D721Med (cell line): ENCODE data around the gene SLC25A21.
"Not testable (repeated sequence)": the region's sequence is repeated elsewhere in the genome, so short reads cannot be mapped to it uniquely, and the experiment has no call there.

Experiments used
- DNase-seq: peaks from one replicate; pipeline ENCODE4 v3.0.0; 2011; ENCODE audit warnings: low spot score; ENCODE audit not compliant: insufficient read length
- FAIRE-seq: peaks from 2 replicates; lab custom pipeline; 2011; peaks lifted over from hg19 to GRCh38; lab: Jason Lieb, UNC
- TF ChIP-seq, protein P1 (sequence below): IDR thresholded peaks from 2 replicates; pipeline ENCODE4 v1.5.1; 2012; ENCODE audit warnings: mild to moderate bottlenecking, control low read depth; ENCODE audit not compliant: insufficient read depth; ENCODE audit errors: missing control alignments

Gene SLC25A21

DNA sequence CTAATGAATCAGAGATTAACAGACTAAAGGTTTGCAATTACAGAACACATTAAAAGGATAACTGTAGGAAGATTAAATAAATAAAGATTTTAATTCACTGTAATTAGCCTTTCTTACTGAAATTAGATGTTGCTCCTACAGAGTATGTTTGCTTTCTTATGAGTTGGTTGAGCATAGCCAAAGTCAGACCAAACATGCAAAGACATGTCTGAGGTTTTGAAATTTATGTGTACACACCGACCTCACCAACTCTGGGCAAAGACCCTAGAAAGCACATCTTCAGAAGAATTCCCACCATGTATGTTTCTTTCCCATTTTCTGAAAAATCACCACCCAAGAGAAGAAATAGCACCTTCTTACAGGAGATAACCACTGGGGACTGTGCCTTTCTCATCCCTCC, 351.5 kb downstream of the SLC25A21 start:
- DNase-seq = no peak
- TF ChIP-seq, protein P1, sequence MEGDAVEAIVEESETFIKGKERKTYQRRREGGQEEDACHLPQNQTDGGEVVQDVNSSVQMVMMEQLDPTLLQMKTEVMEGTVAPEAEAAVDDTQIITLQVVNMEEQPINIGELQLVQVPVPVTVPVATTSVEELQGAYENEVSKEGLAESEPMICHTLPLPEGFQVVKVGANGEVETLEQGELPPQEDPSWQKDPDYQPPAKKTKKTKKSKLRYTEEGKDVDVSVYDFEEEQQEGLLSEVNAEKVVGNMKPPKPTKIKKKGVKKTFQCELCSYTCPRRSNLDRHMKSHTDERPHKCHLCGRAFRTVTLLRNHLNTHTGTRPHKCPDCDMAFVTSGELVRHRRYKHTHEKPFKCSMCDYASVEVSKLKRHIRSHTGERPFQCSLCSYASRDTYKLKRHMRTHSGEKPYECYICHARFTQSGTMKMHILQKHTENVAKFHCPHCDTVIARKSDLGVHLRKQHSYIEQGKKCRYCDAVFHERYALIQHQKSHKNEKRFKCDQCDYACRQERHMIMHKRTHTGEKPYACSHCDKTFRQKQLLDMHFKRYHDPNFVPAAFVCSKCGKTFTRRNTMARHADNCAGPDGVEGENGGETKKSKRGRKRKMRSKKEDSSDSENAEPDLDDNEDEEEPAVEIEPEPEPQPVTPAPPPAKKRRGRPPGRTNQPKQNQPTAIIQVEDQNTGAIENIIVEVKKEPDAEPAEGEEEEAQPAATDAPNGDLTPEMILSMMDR = no peak
- no peak for FAIRE-seq

- no peak for FAIRE-seq
- DNase-seq = no peak
- TF ChIP-seq, protein P1 = no peak
Observed at GRCh38 chr14:36820111-36820709, 352.2 kb downstream of the SLC25A21 start.

DNA sequence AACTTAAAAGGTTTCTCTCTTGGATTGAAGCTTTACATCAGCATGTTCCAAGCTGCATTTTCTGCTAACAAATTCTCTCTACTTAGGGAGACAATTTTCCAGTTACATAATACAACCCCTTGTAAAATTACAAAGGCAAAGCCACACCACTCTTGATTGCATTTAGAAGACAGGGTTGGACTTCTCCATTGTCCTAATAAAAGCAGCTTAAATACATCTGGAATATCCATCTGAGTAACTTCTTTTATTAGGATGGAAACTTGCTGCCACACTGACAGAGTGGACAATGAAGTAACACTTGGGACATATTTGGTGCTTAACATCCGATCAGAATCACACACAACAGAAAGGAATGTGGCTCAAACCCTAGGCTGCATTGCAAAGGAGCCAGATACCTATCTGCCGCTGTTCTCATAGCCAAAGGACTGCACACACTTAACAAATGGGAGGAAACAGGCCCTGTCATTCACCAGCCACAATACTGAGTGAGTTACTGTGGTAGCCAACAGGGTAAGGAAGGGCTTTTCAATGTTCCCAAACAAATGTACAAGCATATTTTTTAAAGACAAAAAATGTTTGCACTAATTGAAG, 353.5 kb downstream of the SLC25A21 start:
- DNase-seq = no peak
- TF ChIP-seq, protein P1 = no peak
- no peak for FAIRE-seq

DNA sequence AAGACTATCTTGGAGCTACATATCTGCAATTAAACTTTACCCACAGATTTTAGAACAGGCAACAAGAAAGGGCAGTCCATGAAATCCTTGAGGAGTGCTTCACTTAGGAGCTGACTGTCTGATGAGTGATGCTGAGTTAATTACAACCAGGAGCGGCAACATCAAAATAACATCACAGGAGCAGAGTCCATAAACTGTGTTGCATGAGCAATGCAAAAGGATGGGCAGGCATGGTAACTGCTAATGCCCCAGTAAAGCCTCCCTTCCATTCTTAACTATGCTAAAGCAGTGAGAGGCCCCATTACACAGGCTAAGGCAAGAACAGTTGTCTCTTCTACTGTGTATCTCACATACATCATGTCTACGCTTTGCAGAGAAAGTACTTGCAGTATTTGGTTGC, 354.2 kb downstream of the SLC25A21 start:
- DNase-seq = no peak
- FAIRE-seq = no peak
- TF ChIP-seq, protein P1 = no peak

DNA sequence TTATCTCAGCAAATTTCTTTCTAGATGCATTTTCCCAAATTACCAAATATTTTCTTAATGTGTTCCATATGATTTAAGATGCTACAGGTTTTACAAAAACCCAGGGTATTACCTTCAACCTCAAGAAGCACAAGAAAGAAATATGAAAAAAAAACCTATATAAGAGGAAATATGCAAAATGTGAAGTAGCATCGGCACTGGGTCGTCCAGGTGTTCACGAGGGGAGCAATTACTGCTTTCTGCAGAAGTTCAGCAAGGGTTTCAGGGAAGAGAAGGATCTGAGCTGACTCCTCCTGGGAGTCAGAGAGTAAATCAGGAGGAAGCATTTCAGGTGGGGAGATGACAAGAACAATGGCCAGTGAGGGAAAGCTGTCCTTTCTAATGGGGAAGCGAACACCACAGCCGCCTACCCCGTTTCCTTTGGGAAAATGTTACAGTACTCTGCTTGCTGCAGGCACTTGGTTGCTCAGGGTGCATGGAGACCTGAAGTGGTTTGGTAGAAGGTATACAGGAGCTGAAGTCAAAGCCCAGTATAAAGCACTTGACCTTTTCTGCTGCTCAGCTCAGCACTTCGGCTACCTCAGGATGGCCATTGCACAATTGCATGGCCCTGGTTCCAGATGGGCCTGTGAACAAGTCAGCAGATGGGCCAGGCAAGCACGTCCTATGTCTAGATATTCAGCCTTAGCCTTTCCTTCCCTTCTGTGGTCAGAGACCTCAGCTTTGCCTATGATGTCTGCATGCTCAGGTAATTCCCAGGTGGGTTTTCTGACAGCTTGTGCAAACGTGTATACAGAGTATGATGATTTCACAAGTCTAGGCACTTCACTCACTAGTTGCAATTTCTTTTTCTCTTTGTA, 355.1 kb downstream of the SLC25A21 start:
- TF ChIP-seq, protein P1 = no peak
- no peak for DNase-seq
- no peak for FAIRE-seq

DNA sequence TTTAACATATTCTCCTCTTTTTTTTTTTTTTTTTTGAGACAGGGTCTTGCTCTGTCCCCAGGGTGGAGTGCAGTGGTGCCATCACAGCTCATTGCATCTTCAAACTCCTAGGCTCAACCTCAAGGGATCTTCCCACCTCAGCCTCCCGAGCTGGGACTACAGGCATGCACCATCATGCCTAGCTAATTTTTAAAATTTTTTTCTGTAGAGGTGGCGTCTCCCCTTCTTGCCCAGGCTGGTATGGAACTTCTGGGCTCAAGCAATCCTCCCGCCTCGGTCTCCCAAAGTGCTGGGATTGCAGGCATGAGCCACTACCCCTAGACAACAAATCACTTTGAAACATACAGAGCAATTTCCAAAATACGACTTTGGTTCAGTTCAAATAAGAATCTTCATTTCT, 355.9 kb downstream of the SLC25A21 start:
- FAIRE-seq (no peak), DNase-seq (no peak)
- TF ChIP-seq, protein P1 = no peak

- FAIRE-seq = not testable (repeated sequence)
Observed at GRCh38 chr14:36814783-36815182, 357.6 kb downstream of the SLC25A21 start.

More at GRCh38 chr14:36814783-36815182, 357.6 kb downstream of the SLC25A21 start:
- not testable (repeated sequence) for DNase-seq
